HepG2 (cell line): ENCODE results near the gene POLDIP3. TPM values are rescaled to one million over a fixed set of nuclear protein-coding genes. Genes with fewer than 3 reads are reported as not detected.

Experiments
- ATAC-seq: fragments of 200-7000 bp; cut with Tn5 transposase; 3 replicates; pipeline ENCODE4 v1.9.1; 2020; ENCODE audit warnings: mild to moderate bottlenecking, moderate library complexity
- BruUV-seq: library from RNA; stranded (reverse); fragments of 400-500 nt; replicated peaks from 2 replicates; lab custom pipeline; 2021; lab: Mats Ljungman, UMichigan
- CTCF ChIA-PET: fragments of 300-600 bp; formaldehyde crosslinking; extraction: SDS; loops from one replicate; lab custom pipeline; 2021; ENCODE audit warnings: low total read pairs, inconsistent platforms, low intra/inter-chr PET ratio; lab: Yijun Ruan, JAX
- POLR2A ChIA-PET: fragments of 350-600 bp; sonication (Branson Sonifier 250); formaldehyde crosslinking; loops from one replicate; lab custom pipeline; 2020; ENCODE audit warnings: antibody characterized with exemption, inconsistent platforms; lab: Yijun Ruan, JAX
- DNase-seq: peaks from one replicate; pipeline ENCODE4 v3.0.0-alpha.2; 2015; ENCODE audit warnings: low spot score
- FAIRE-seq: peaks from 3 replicates; lab custom pipeline; 2011; peaks lifted over from hg19 to GRCh38; lab: Jason Lieb, UNC
- H2AFZ ChIP-seq: one replicate; pipeline ENCODE4 v1.6.1; 2011; ENCODE audit warnings: low read length, inconsistent platforms
- H3K27ac ChIP-seq: fragments of 300-600 bp; 3 replicates; pipeline ENCODE4 v1.8.0; 2011; ENCODE audit warnings: mixed run types, mild to moderate bottlenecking, mixed read lengths, low read length, inconsistent platforms; ENCODE audit not compliant: insufficient read depth; ENCODE audit errors: extremely low read length
- H3K27me3 ChIP-seq, 2 experiments: fragments of 200-600 bp in 1 of 2; 2 replicates in 1 of 2; 3 replicates in 1 of 2; pipeline versions ENCODE4 v1.6.0 to v1.8.0; 2011; ENCODE audit warnings: low read length in 2 of 2, mild to moderate bottlenecking in 2 of 2, moderate library complexity in 2 of 2, inconsistent platforms in 1 of 2; ENCODE audit not compliant: insufficient read depth in 2 of 2, control insufficient read depth in 1 of 2
- H3K36me3 ChIP-seq, 2 experiments: fragments of 200-600 bp in 1 of 2; replicated peaks in 1 of 2; 2 replicates in 1 of 2; 3 replicates in 1 of 2; pipeline versions ENCODE4 v1.5.1 to v1.8.0; 2011; ENCODE audit warnings: low read length in 2 of 2, inconsistent platforms in 1 of 2; ENCODE audit not compliant: insufficient read depth in 2 of 2, control insufficient read depth in 1 of 2
- H3K4me1 ChIP-seq: 2 replicates; pipeline ENCODE4 v1.5.1; 2012; ENCODE audit warnings: low read length, inconsistent platforms; ENCODE audit not compliant: insufficient read depth
- H3K4me2 ChIP-seq: 2 replicates; pipeline ENCODE4 v1.6.0; 2011; ENCODE audit warnings: low read depth, low read length, inconsistent platforms
- H3K4me3 ChIP-seq, 3 experiments: fragments of 200-600 bp in 1 of 3; sonication (generic), shearing (Covaris generic) in 1 of 3; replicated peaks in 1 of 3; 2 replicates each; pipeline ENCODE4 v1.5.1; 2011 to 2016; ENCODE audit warnings: low read length in 3 of 3, inconsistent platforms in 2 of 3, low read depth in 2 of 3, mild to moderate bottlenecking in 2 of 3, control low read depth in 1 of 3, mixed read lengths in 1 of 3; ENCODE audit not compliant: insufficient read depth in 1 of 3
- H3K79me2 ChIP-seq: one replicate; pipeline ENCODE4 v1.6.1; 2011; ENCODE audit warnings: low read length, inconsistent platforms; ENCODE audit not compliant: insufficient read depth
- H3K9ac ChIP-seq: 2 replicates; pipeline ENCODE4 v1.6.0; 2011; ENCODE audit warnings: mild to moderate bottlenecking, low read depth, low read length, inconsistent platforms; ENCODE audit not compliant: insufficient read depth
- H3K9me3 ChIP-seq: 2 replicates; pipeline ENCODE4 v1.5.1; 2012; ENCODE audit warnings: mild to moderate bottlenecking, low read length
- H4K20me1 ChIP-seq: 2 replicates; pipeline ENCODE4 v1.6.0; 2011; ENCODE audit warnings: inconsistent platforms, mild to moderate bottlenecking, low read length, moderate library complexity; ENCODE audit not compliant: insufficient read depth
- DNMT3B ChIP-seq: conservative IDR thresholded peaks from 2 replicates; pipeline ENCODE4 v1.6.1; 2016; ENCODE audit warnings: missing biosample characterization, control low read depth
- ELK4 ChIP-seq: sonication (generic); formaldehyde crosslinking; IDR thresholded peaks from 2 replicates; pipeline ENCODE4 v1.9.0; 2021; ENCODE audit warnings: missing genetic modification reagents, borderline replicate concordance
- GZF1 ChIP-seq: sonication (generic); formaldehyde crosslinking; IDR thresholded peaks from 2 replicates; pipeline ENCODE4 v1.5.1; 2020; ENCODE audit warnings: mild to moderate bottlenecking, missing genetic modification reagents
- HES4 ChIP-seq: sonication (generic); formaldehyde crosslinking; IDR thresholded peaks from 2 replicates; pipeline ENCODE4 v1.9.0; 2021; ENCODE audit warnings: mild to moderate bottlenecking, missing genetic modification reagents, borderline replicate concordance
- HNF1B ChIP-seq: sonication (generic); formaldehyde crosslinking; IDR thresholded peaks from 2 replicates; pipeline ENCODE4 v1.5.1; 2020; ENCODE audit warnings: mild to moderate bottlenecking, moderate library complexity, missing genetic modification reagents
- HNF4G ChIP-seq, 2 experiments: sonication (generic) in 1 of 2; formaldehyde crosslinking in 1 of 2; IDR thresholded peaks; 2 replicates each; pipeline versions ENCODE4 v1.4.0 to v1.6.1; 2011 to 2020; ENCODE audit warnings: borderline replicate concordance in 2 of 2, low read depth in 2 of 2, mild to moderate bottlenecking in 2 of 2, low read length in 1 of 2, missing genetic modification reagents in 1 of 2, moderate library complexity in 1 of 2
- TCF7 ChIP-seq: sonication (generic); IDR thresholded peaks from 2 replicates; pipeline ENCODE4 v1.6.1; 2016; ENCODE audit warnings: antibody characterized with exemption, low read depth
- TEAD3 ChIP-seq: optimal IDR thresholded peaks from 2 replicates; pipeline ENCODE3; 2016; ENCODE audit warnings: borderline replicate concordance
- ZBTB7B ChIP-seq: sonication (generic); formaldehyde crosslinking; IDR thresholded peaks from 2 replicates; pipeline ENCODE4 v1.4.0; 2020; ENCODE audit warnings: missing genetic modification reagents
- ZHX1 ChIP-seq: sonication (generic); formaldehyde crosslinking; IDR thresholded peaks from 2 replicates; pipeline ENCODE4 v1.8.1; 2022; ENCODE audit warnings: low read depth, mild to moderate bottlenecking, missing genetic modification reagents
- ZNF264 ChIP-seq: sonication (generic); formaldehyde crosslinking; IDR thresholded peaks from 2 replicates; pipeline ENCODE4 v1.4.0; 2020; ENCODE audit warnings: missing genetic modification reagents
- ZNF564 ChIP-seq: sonication (generic); formaldehyde crosslinking; IDR thresholded peaks from 2 replicates; pipeline ENCODE4 v1.8.1; 2023; ENCODE audit warnings: mild to moderate bottlenecking, missing genetic modification reagents
- WGBS: methylation state at CpG from one replicate; pipeline ENCODE4 v1.1.6; 2017; ENCODE audit warnings: low lambda C conversion rate; 5-methylcytosine and 5-hydroxymethylcytosine counted together
- in situ Hi-C: cut with HindIII; loops from 2 replicates; pipeline ENCODE4 v1.10.0; 2017; ENCODE audit warnings: low pct_unique_long_range_greater_than_20kb; ENCODE audit not compliant: extremely low pct_ligation_motif_present
- intact Hi-C: fragments of 100-400 bp; cut with micrococcal nuclease; formaldehyde crosslinking; loops from one replicate; pipeline ENCODE4 v1.10.0; 2022; ENCODE audit not compliant: unreplicated experiment
- polyA plus RNA-seq, 8 experiments: library from polyadenylated mRNA; depleted of rRNA in 3 of 8; stranded (reverse) in 7 of 8; unstranded in 1 of 8; fragments of >200 nt; fragmentation: Illumina TruSeq in 4 of 8; extraction: Trizol in 4 of 8; gene quantifications; 2 replicates each; pipeline versions ENCODE4 v1.2.1 to v1.2.3, GENCODE V29; 2011 to 2016; ENCODE audit warnings: low read depth in 4 of 8, missing spikeins in 1 of 8, mixed read lengths in 1 of 8; ENCODE audit not compliant: insufficient read depth in 1 of 8
- total RNA-seq, 5 experiments: library from RNA; depleted of rRNA; stranded (reverse); fragments of >200 nt; fragmentation: Illumina TruSeq; extraction: Trizol; gene quantifications; 2 replicates each; pipeline ENCODE4 v1.2.3, GENCODE V29; 2016; ENCODE audit warnings: low read depth in 1 of 5

Gene POLDIP3
- total and polyA plus RNA-seq, 2 of the 13 experiments (the other 11 are each of a cell fraction or from before 2014, with no cell fraction given): 45.8 to 47.4 TPM

GRCh38 chr22:42591987-42592386 lies 22.7 kb downstream of the POLDIP3 start:
- ChIA-PET CTCF (no interaction called here), POLR2A (no interaction called here)
- in situ Hi-C loops: no loop called here
- no peak overlapping the region for H2AFZ ChIP-seq
- TF ChIP-seq DNMT3B (CRISPR knock-in tag) (no peak), ZHX1 (CRISPR knock-in tag) (no peak), GZF1 (CRISPR knock-in tag) (no peak), ZNF264 (no peak), TCF7 (no peak), ZBTB7B (CRISPR knock-in tag) (no peak), HNF1B (no peak), HES4 (CRISPR knock-in tag) (no peak), ELK4 (no peak), TEAD3 (CRISPR knock-in tag) (no peak), HNF4G (IDR thresholded peaks at IDR 0.05; ENCODE audit: borderline replicate concordance, low read depth, low read length) (no peak), HNF4G (CRISPR knock-in tag; IDR thresholded peaks at IDR 0.05; ENCODE audit: borderline replicate concordance, low read depth) (no peak), ZNF564 (CRISPR knock-in tag) (no peak)
- DNase-seq (no peak), FAIRE-seq (no peak), ATAC-seq (no peak)
- no peaks in the 10 kb centered on the region for H3K9me3 ChIP-seq
- WGBS: 98% methylated on average over 12 of the region's 12 CpGs
- no peaks in the 10 kb centered on the region for H3K79me2 ChIP-seq
- no TSS peak for BruUV-seq
- peaks cover 46 to 81% of the 10 kb centered on the region in 2 experiments for H3K36me3 ChIP-seq
- H3K4me1 ChIP-seq: no peaks in the 10 kb centered on the region
- H3K9ac ChIP-seq: no peak overlapping the region
- intact Hi-C loops: no loop called here
- no peak overlapping the region for H3K4me2 ChIP-seq
- H3K4me3 ChIP-seq: no peak overlapping the region
- no peak overlapping the region for H3K27ac ChIP-seq
- no peaks in the 10 kb centered on the region for H3K27me3 ChIP-seq
- no peaks in the 10 kb centered on the region for H4K20me1 ChIP-seq
